K562 (cell line): Measurements from ENCODE around the gene RAB3C. TPM values are rescaled to one million over a fixed set of nuclear protein-coding genes. Genes with fewer than 3 reads are reported as not detected.

ENCODE experiments used
- ATAC-seq: fragments of 200-7000 bp; cut with Tn5 transposase; 3 replicates; pipeline ENCODE4 v1.9.1; 2020; ENCODE audit warnings: moderate library complexity
- BruUV-seq: library from RNA; stranded (reverse); fragments of 400-500 nt; replicated peaks from 2 replicates; lab custom pipeline; 2021; lab: Mats Ljungman, UMichigan
- CTCF ChIA-PET: fragments of 300-600 bp; formaldehyde crosslinking; extraction: SDS; loops from one replicate; lab custom pipeline; 2021; ENCODE audit warnings: low intra/inter-chr PET ratio; lab: Yijun Ruan, JAX
- POLR2A ChIA-PET: fragments of 300-600, 350-650 bp; sonication (Branson Sonifier 250); formaldehyde crosslinking; extraction: SDS; loops from one replicate; lab custom pipeline; 2021; ENCODE audit warnings: antibody characterized with exemption, inconsistent platforms; lab: Yijun Ruan, JAX
- DNase-seq, 4 experiments: peaks; one replicate each; pipeline versions ENCODE4 v3.0.0 to v3.0.0-alpha.2; 2011 to 2018; ENCODE audit warnings: low spot score in 3 of 4, mixed read lengths in 3 of 4; ENCODE audit errors: extremely low read depth in 1 of 4
- FAIRE-seq: peaks from 2 replicates; lab custom pipeline; 2011; peaks lifted over from hg19 to GRCh38; lab: Jason Lieb, UNC
- H2AFZ ChIP-seq: 2 replicates; pipeline ENCODE4 v1.6.0; 2011; ENCODE audit warnings: low read depth, low read length, control low read depth, inconsistent platforms
- H3K27ac ChIP-seq: fragments of 200-600 bp; 3 replicates; pipeline ENCODE4 v1.8.0; 2011; ENCODE audit warnings: low read depth, mild to moderate bottlenecking, control low read depth, inconsistent platforms, low read length, moderate library complexity, mixed read lengths; ENCODE audit errors: extremely low read depth
- H3K27me3 ChIP-seq, 2 experiments: fragments of 300-600 bp in 1 of 2; 2 replicates in 1 of 2; 3 replicates in 1 of 2; pipeline versions ENCODE4 v1.6.0 to v1.8.0; 2011; ENCODE audit warnings: inconsistent platforms in 2 of 2, low read length in 2 of 2, mild to moderate bottlenecking in 1 of 2, mixed read lengths in 1 of 2, moderate library complexity in 1 of 2; ENCODE audit not compliant: control insufficient read depth in 2 of 2, insufficient read depth in 2 of 2
- H3K36me3 ChIP-seq: fragments of 300-600 bp; 3 replicates; pipeline ENCODE4 v1.8.0; 2011; ENCODE audit warnings: mild to moderate bottlenecking, low read length, inconsistent platforms; ENCODE audit not compliant: control insufficient read depth, insufficient read depth
- H3K4me1 ChIP-seq, 2 experiments: fragments of 200-600 bp in 1 of 2; replicated peaks in 1 of 2; 2 replicates in 1 of 2; 3 replicates in 1 of 2; pipeline versions ENCODE4 v1.5.1 to v1.8.0; 2011; ENCODE audit warnings: inconsistent platforms in 2 of 2, low read length in 2 of 2, mild to moderate bottlenecking in 1 of 2, mixed read lengths in 1 of 2, moderate library complexity in 1 of 2; ENCODE audit not compliant: control insufficient read depth in 2 of 2, insufficient read depth in 2 of 2
- H3K4me2 ChIP-seq: 2 replicates; pipeline ENCODE4 v1.6.1; 2011; ENCODE audit warnings: low read length, control low read depth, inconsistent platforms, mixed read lengths; ENCODE audit not compliant: insufficient read depth
- H3K4me3 ChIP-seq: fragments of 200-600 bp; sonication (generic), shearing (Covaris generic); 2 replicates; pipeline ENCODE4 v1.5.1; 2016; ENCODE audit warnings: control low read depth, inconsistent platforms
- H3K79me2 ChIP-seq: fragments of 200-600 bp; 3 replicates; pipeline ENCODE4 v1.8.0; 2011; ENCODE audit warnings: low read length, inconsistent platforms; ENCODE audit not compliant: control insufficient read depth, insufficient read depth
- H3K9ac ChIP-seq, 2 experiments: 2 replicates each; pipeline versions ENCODE4 v1.6.0 to v1.6.1; 2011; ENCODE audit warnings: low read depth in 2 of 2, low read length in 2 of 2, control low read depth in 1 of 2, inconsistent platforms in 1 of 2, mild to moderate bottlenecking in 1 of 2, mixed read lengths in 1 of 2; ENCODE audit not compliant: insufficient read depth in 1 of 2
- H3K9me1 ChIP-seq: one replicate; pipeline ENCODE4 v1.6.0; 2011; ENCODE audit warnings: inconsistent platforms, mild to moderate bottlenecking, low read length, moderate library complexity; ENCODE audit not compliant: control insufficient read depth, insufficient read depth
- H3K9me3 ChIP-seq: replicated peaks from 2 replicates; pipeline ENCODE4 v1.5.1; 2011; ENCODE audit warnings: low read depth, low read length, inconsistent platforms; ENCODE audit not compliant: control insufficient read depth, insufficient read depth
- H4K20me1 ChIP-seq: replicated peaks from 2 replicates; pipeline ENCODE4 v1.6.1; 2011; ENCODE audit warnings: low read length, inconsistent platforms, mixed read lengths; ENCODE audit not compliant: control insufficient read depth, insufficient read depth
- C11orf30 ChIP-seq: fragments of 450-650 bp; IDR thresholded peaks from 2 replicates; pipeline ENCODE4 v1.6.1; 2016; ENCODE audit warnings: low read depth, mild to moderate bottlenecking
- HOMEZ ChIP-seq: fragments of 250-450 bp; sonication (Bioruptor Pico); IDR thresholded peaks from 2 replicates; pipeline ENCODE4 v1.4.0; 2020; ENCODE audit warnings: mild to moderate bottlenecking, moderate library complexity
- MED1 ChIP-seq: sonication (generic); formaldehyde crosslinking; IDR thresholded peaks from 2 replicates; pipeline ENCODE4 v1.8.1; 2023; ENCODE audit warnings: missing genetic modification reagents, borderline replicate concordance
- RFX5 ChIP-seq: IDR thresholded peaks from 2 replicates; pipeline ENCODE4 v1.6.1; 2011; ENCODE audit warnings: low read depth, mild to moderate bottlenecking, improper control_type of control experiment, low read length
- ZNF212 ChIP-seq: fragments of 450-650 bp; formaldehyde crosslinking; IDR thresholded peaks from 2 replicates; pipeline ENCODE4 v1.4.0; 2020; ENCODE audit warnings: mild to moderate bottlenecking
- WGBS: fragments of 100-300 bp; shearing (Covaris generic); methylation state at CpG from one replicate; pipeline ENCODE4 v1.1.6; 2016; ENCODE audit warnings: low coverage, mixed read lengths; ENCODE audit not compliant: insufficient coverage; ENCODE audit errors: missing lambda C conversion rate; 5-methylcytosine and 5-hydroxymethylcytosine counted together
- in situ Hi-C: fragments of 300-500 bp; cut with MboI; formaldehyde crosslinking; loops from 4 replicates; pipeline ENCODE4 v1.15.0; 2018; ENCODE audit warnings: inconsistent platforms, mixed read lengths
- intact Hi-C: fragments of 100-400 bp; cut with micrococcal nuclease; formaldehyde crosslinking; loops from 2 replicates; pipeline ENCODE4 v1.14.2; 2022
- polyA plus RNA-seq, 8 experiments: library from polyadenylated mRNA; depleted of rRNA in 4 of 8; stranded (reverse) in 5 of 8; unstranded in 3 of 8; fragments of >200 nt; fragmentation: Nextera tagmentation in 2 of 8; fragmentation: Illumina TruSeq in 1 of 8; extraction: Ambion mirVana in 2 of 8; extraction: Trizol in 1 of 8; gene quantifications; 2 replicates each; pipeline versions ENCODE4 v1.2.1 to v1.2.3, GENCODE V29; 2011 to 2014; ENCODE audit warnings: inconsistent platforms in 1 of 8, missing spikeins in 1 of 8
- total RNA-seq, 7 experiments: library from RNA; depleted of rRNA in 6 of 7; stranded (reverse); fragments of >200 nt in 6 of 7; fragmentation: Illumina TruSeq in 2 of 7; extraction: Trizol in 2 of 7; gene quantifications; 2 replicates each; pipeline versions ENCODE4 v1.2.1 to v1.2.3, GENCODE V29; 2011 to 2021; ENCODE audit warnings: low replicate concordance in 1 of 7
- TF ChIP-seq, protein P1 (sequence below): fragments of 250-450 bp; sonication (Bioruptor Pico); IDR thresholded peaks from 2 replicates; pipeline ENCODE4 v1.8.0; 2022; ENCODE audit warnings: inconsistent platforms

RAB3C gene
- total and polyA plus RNA-seq, 9 of the 15 experiments (the other 6 are each of a cell fraction or from before 2014, with no cell fraction given), result not detected

DNA sequence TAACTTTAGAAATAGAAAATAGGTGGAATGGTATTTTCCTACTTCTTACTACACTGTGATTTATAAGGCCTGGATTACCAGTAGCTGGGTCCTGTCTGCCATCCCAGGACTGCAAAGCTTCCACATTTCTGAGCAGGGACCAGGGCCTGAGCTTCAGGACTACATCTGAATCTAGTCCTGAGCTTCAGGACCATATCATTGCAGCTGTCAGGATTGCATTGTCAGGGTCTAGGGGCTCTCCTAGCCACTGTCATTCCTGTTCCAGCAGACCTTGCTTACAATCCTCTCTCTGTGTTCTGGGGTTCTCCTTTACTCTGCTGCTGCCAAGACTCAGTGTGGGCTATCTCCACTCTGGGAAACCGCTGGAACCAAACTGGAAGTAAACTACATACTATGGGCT is 16.3 kb downstream of the RAB3C start:
- WGBS, result 29% methylated on average over 1 of the region's 1 CpG

More for the DNA sequence above, 16.3 kb downstream of the RAB3C start:
- Histone ChIP-seq H4K20me1 (no peaks in the 10 kb centered on the region), H3K27ac (no peak overlapping the region), H3K36me3 (no peaks in the 10 kb centered on the region), H3K79me2 (no peaks in the 10 kb centered on the region), H3K4me3 (no peak overlapping the region), H3K9me3 (no peaks in the 10 kb centered on the region), H3K9me1 (no peaks in the 10 kb centered on the region), H2AFZ (no peak overlapping the region), H3K4me2 (no peak overlapping the region), H3K27me3 (no peaks in the 10 kb centered on the region), H3K9ac (no peak overlapping the region), H3K4me1 (no peaks in the 10 kb centered on the region)
- DNase-seq (no peak), FAIRE-seq (no peak), ATAC-seq (no peak)
- BruUV-seq, result no TSS peak
- TF ChIP-seq, protein P1, sequence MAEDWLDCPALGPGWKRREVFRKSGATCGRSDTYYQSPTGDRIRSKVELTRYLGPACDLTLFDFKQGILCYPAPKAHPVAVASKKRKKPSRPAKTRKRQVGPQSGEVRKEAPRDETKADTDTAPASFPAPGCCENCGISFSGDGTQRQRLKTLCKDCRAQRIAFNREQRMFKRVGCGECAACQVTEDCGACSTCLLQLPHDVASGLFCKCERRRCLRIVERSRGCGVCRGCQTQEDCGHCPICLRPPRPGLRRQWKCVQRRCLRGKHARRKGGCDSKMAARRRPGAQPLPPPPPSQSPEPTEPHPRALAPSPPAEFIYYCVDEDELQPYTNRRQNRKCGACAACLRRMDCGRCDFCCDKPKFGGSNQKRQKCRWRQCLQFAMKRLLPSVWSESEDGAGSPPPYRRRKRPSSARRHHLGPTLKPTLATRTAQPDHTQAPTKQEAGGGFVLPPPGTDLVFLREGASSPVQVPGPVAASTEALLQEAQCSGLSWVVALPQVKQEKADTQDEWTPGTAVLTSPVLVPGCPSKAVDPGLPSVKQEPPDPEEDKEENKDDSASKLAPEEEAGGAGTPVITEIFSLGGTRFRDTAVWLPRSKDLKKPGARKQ (CRISPR knock-in tag), result no peak
- no peak for TF ChIP-seq HOMEZ (CRISPR knock-in tag)
- no peak for TF ChIP-seq RFX5
- no peak for TF ChIP-seq ZNF212 (CRISPR knock-in tag)
- no peak for TF ChIP-seq MED1
- no peak for TF ChIP-seq C11orf30
- in situ Hi-C loops (no loop called here), intact Hi-C loops (no loop called here)
- ChIA-PET CTCF (no interaction called here), POLR2A (no interaction called here)
